ENCODE data around the gene MED9. TPM values are rescaled to one million over a fixed set of nuclear protein-coding genes. Genes with fewer than 3 reads are reported as not detected.
A peak's percentile ranks its signal among the peaks of the same experiment; 100 is the strongest.

The MED9 gene
- total and polyA plus RNA-seq, 10 of the 15 experiments (the other 5 are each of a cell fraction or from before 2014, with no cell fraction given) = 1.5 to 22.4 (median 14.8) TPM

- peak; percentile 63 for ATAC-seq
- no peak for FAIRE-seq
- RAD21 ChIA-PET (ENCODE audit: unreplicated experiment) = no interaction called here
- Histone ChIP-seq H3K9ac (ENCODE audit: control insufficient read depth, insufficient read depth, low read length) (no peak overlapping the region), H3K36me3 (ENCODE audit: control insufficient read depth in 2 of 2, insufficient read depth in 2 of 2, low read length in 1 of 2) (peaks cover 5 to 6% of the 10 kb centered on the region in 2 experiments), H3K4me3 (no peak overlapping the region), H3K27ac (ENCODE audit: control insufficient read depth, insufficient read depth) (no peak overlapping the region), H4K20me1 (ENCODE audit: control insufficient read depth, insufficient read depth) (no peaks in the 10 kb centered on the region), H2AFZ (ENCODE audit: control insufficient read depth, low read depth, low read length) (no peak overlapping the region), H3K4me1 (ENCODE audit: control insufficient read depth, insufficient read depth, low read length) (no peaks in the 10 kb centered on the region), H3K4me2 (ENCODE audit: control insufficient read depth, insufficient read depth) (no peak overlapping the region), H3K9me3 (replicated peaks; ENCODE audit: control insufficient read depth, insufficient read depth, low read length) (no peaks in the 10 kb centered on the region), H3K79me2 (ENCODE audit: control insufficient read depth, insufficient read depth, low read length) (peaks cover 13% of the 10 kb centered on the region), H3K27me3 (replicated peaks in 1 of 2; ENCODE audit: control insufficient read depth in 2 of 2, insufficient read depth in 2 of 2, low read length in 1 of 2) (no peaks in the 10 kb centered on the region)
- intact Hi-C loops (cut with micrococcal nuclease; ENCODE audit: unreplicated experiment) (no loop called here), in situ Hi-C loops (cut with MboI) (no loop called here)
- WGBS (ENCODE audit: insufficient coverage, insufficient replicate concordance, low lambda C conversion rate, missing lambda C conversion rate) = 22% methylated on average over 12 of the region's 12 CpGs
- CTCF ChIA-PET = no interaction called here
- POLR2A ChIA-PET = interaction anchor here (0.8 kb wide), 1 partner anchor 163 kb away, joined by 5 read pairs; no protein-coding TSS in a partner anchor
- SMC1A ChIA-PET (ENCODE audit: uncharacterized antibody, unreplicated experiment) = no interaction called here
- no TSS peak for BruUV-seq (replicated peaks)
- DNase-seq (ENCODE audit: low read depth, low spot score) = no peak
- TF ChIP-seq NKRF (conservative IDR thresholded peaks at IDR 0.05) (no peak), CHD1 (IDR thresholded peaks at IDR 0.05; ENCODE audit: low read depth, low read length) (no peak), ZNF622 (IDR thresholded peaks at IDR 0.05) (no peak), E4F1 (IDR thresholded peaks at IDR 0.05; ENCODE audit: borderline replicate concordance, partially characterized antibody) (no peak), EZH2 (IDR thresholded peaks at IDR 0.05; ENCODE audit: borderline replicate concordance, control insufficient read depth, low read depth, low read length) (no peak), ZNF274 (IDR thresholded peaks at IDR 0.05; ENCODE audit: insufficient read depth, insufficient read length) (no peak), SP1 (IDR thresholded peaks at IDR 0.05; ENCODE audit: low read depth, low read length) (no peak), CBFB (IDR thresholded peaks at IDR 0.05; ENCODE audit: low read depth) (no peak), RELA (IDR thresholded peaks at IDR 0.05; ENCODE audit: borderline replicate concordance, partially characterized antibody) (no peak), ZNF687 (IDR thresholded peaks at IDR 0.05) (no peak), POLR2AphosphoS5 (IDR thresholded peaks at IDR 0.05; ENCODE audit: low read length) (no peak), ETV6 (conservative IDR thresholded peaks at IDR 0.05 in 1 of 2, IDR thresholded peaks at IDR 0.05 in 1 of 2; ENCODE audit: borderline replicate concordance in 1 of 2, low read depth in 1 of 2) (no peak), HDAC6 (IDR thresholded peaks at IDR 0.05; ENCODE audit: unreplicated experiment) (no peak), ZNF207 (IDR thresholded peaks at IDR 0.05; ENCODE audit: borderline replicate concordance) (no peak), CHD2 (IDR thresholded peaks at IDR 0.05; ENCODE audit: borderline replicate concordance, low read depth, low read length) (no peak), DPF2 (IDR thresholded peaks at IDR 0.05) (no peak), SREBF1 (IDR thresholded peaks at IDR 0.05; ENCODE audit: low read length) (no peak)
Measured at GRCh38 chr17:17484451-17484899, 7.7 kb downstream of the MED9 start.
